Measurements from ENCODE around the gene IL9. TPM values are rescaled to one million over a fixed set of nuclear protein-coding genes. Genes with fewer than 3 reads are reported as not detected.

IL9 gene
- total and polyA plus RNA-seq, 2 experiments from 2014 or later = not detected

GRCh38 chr5:135842737-135843136 lies 52.9 kb downstream of the IL9 start:
- 77% methylated on average over 4 of the region's 4 CpGs for WGBS (ENCODE audit: low lambda C conversion rate, missing lambda C conversion rate)
- no peaks in the 10 kb centered on the region for H4K20me1 ChIP-seq (ENCODE audit: insufficient read depth, poor library complexity, severe bottlenecking)
- H2AFZ ChIP-seq = no peak overlapping the region
- no peaks in the 10 kb centered on the region for H3K4me1 ChIP-seq (ENCODE audit: insufficient read depth)
- no peak overlapping the region for H3K27ac ChIP-seq
- no peak overlapping the region for H3K4me2 ChIP-seq
- H3K79me2 ChIP-seq = no peaks in the 10 kb centered on the region
- DNase-seq (ENCODE audit: low spot score) = no peak
- TF ChIP-seq CTCF (IDR thresholded peaks at IDR 0.05; ENCODE audit: poor library complexity) (no peak), EZH2phosphoT487 (IDR thresholded peaks at IDR 0.05; ENCODE audit: low read depth, severe bottlenecking, unreplicated experiment) (no peak), EZH2 (IDR thresholded peaks at IDR 0.05; ENCODE audit: borderline replicate concordance) (no peak)
- peaks cover 20% of the 10 kb centered on the region for H3K27me3 ChIP-seq
- H3K36me3 ChIP-seq (replicated peaks; ENCODE audit: insufficient read depth, low read depth) = no peaks in the 10 kb centered on the region
- no peak overlapping the region for H3K4me3 ChIP-seq
- H3K9me2 ChIP-seq (replicated peaks; ENCODE audit: insufficient read depth) = no peaks in the 10 kb centered on the region
- H3K9me3 ChIP-seq (ENCODE audit: low read depth) = no peaks in the 10 kb centered on the region

Other genes with a start within 250 kb of the IL9 start
- 1.0 and 7.0 TPM in 2 replicates for gene SLC25A48, start 61.2 kb downstream of the IL9 start, total RNA-seq
- gene SLC25A48, start 61.2 kb downstream of the IL9 start, polyA plus RNA-seq = 0.79 and 2.0 TPM in 2 replicates
- 25.0 and 29.6 TPM in 2 replicates for gene LECT2, start 59.1 kb upstream of the IL9 start, total RNA-seq
- 6.3 and 12.3 TPM in 2 replicates for gene LECT2, start 59.1 kb upstream of the IL9 start, polyA plus RNA-seq
- gene TGFBI, start 133.1 kb upstream of the IL9 start, total RNA-seq = 316 and 401 TPM in 2 replicates
- gene TGFBI, start 133.1 kb upstream of the IL9 start, polyA plus RNA-seq = 396 and 509 TPM in 2 replicates
- gene SMAD5, start 237.0 kb upstream of the IL9 start, total RNA-seq = 67.4 and 68.8 TPM in 2 replicates
- 24.1 and 34.4 TPM in 2 replicates for gene SMAD5, start 237.0 kb upstream of the IL9 start, polyA plus RNA-seq

Measured in hepatocyte (in vitro differentiated cells).